ENCODE data around the gene LMNTD1.

GRCh38 chr12:25493682-25494081 is 59.4 kb downstream of the LMNTD1 start:
- TF ChIP-seq TAF1 (IDR thresholded peaks at IDR 0.05; ENCODE audit: borderline replicate concordance, low read depth, low read length) (no peak), POLR2A (IDR thresholded peaks at IDR 0.05; ENCODE audit: low read depth, low read length) (no peak), POLR2AphosphoS5 (IDR thresholded peaks at IDR 0.05; ENCODE audit: low read depth, low read length) (no peak)

Data from GM12892 (cell line).